Stimulated activated CD4-positive, alpha-beta T cell treated with anti-CD3 and anti-CD28 coated beads, Interleukin-4, amount 100 ng/mL, for 1 hour (primary cell): Measurements from ENCODE around the gene BMPER.

Experiments used
- DNase-seq: peaks from one replicate; pipeline ENCODE4 v3.0.0-alpha.2; 2020

BMPER gene

GRCh38 chr7:33892945-33893344 is 12.4 kb upstream of the BMPER start:
- DNase-seq = no peak

GRCh38 chr7:33893377-33893776 is 12.0 kb upstream of the BMPER start:
- no peak for DNase-seq

- peak; percentile 74 for DNase-seq
Observed at GRCh38 chr7:33895025-33895804, 10.1 kb upstream of the BMPER start.

- no peak for DNase-seq
Observed at GRCh38 chr7:33900501-33900900, 4.8 kb upstream of the BMPER start.

GRCh38 chr7:33901199-33901598 is 4.1 kb upstream of the BMPER start:
- no peak for DNase-seq

- DNase-seq = no peak
Observed at GRCh38 chr7:33901847-33902246, 3.5 kb upstream of the BMPER start.

GRCh38 chr7:33902746-33903145 is 2.6 kb upstream of the BMPER start:
- no peak for DNase-seq

GRCh38 chr7:33903791-33904680 is 1.3 kb upstream of the BMPER start:
- peak; percentile 26 for DNase-seq

- DNase-seq = peak; percentile 10
Observed at GRCh38 chr7:33904681-33905388, 504 bp upstream of the BMPER start.

GRCh38 chr7:33906697-33907096 is 1.4 kb downstream of the BMPER start:
- no peak for DNase-seq

- no peak for DNase-seq
Observed at GRCh38 chr7:33907625-33908024, 2.3 kb downstream of the BMPER start.

- no peak for DNase-seq
Observed at GRCh38 chr7:33909318-33909717, 4.0 kb downstream of the BMPER start.

- no peak for DNase-seq
Observed at GRCh38 chr7:33909755-33910154, 4.4 kb downstream of the BMPER start.

- no peak for DNase-seq
Observed at GRCh38 chr7:33910756-33911155, 5.4 kb downstream of the BMPER start.

GRCh38 chr7:33916357-33917081 is 11.2 kb downstream of the BMPER start:
- DNase-seq = no peak

- DNase-seq = no peak
Observed at GRCh38 chr7:33917661-33918060, 12.3 kb downstream of the BMPER start.

- DNase-seq = no peak
Observed at GRCh38 chr7:33918438-33919143, 13.3 kb downstream of the BMPER start.

GRCh38 chr7:33919449-33919848 is 14.1 kb downstream of the BMPER start:
- DNase-seq = no peak

GRCh38 chr7:33921216-33921938 is 16.0 kb downstream of the BMPER start:
- DNase-seq = no peak

- DNase-seq = no peak
Observed at GRCh38 chr7:33922820-33923219, 17.5 kb downstream of the BMPER start.
